Measurements from ENCODE around the gene VTI1A. TPM values are rescaled to one million over a fixed set of nuclear protein-coding genes. Genes with fewer than 3 reads are reported as not detected.
A peak's percentile ranks its signal among the peaks of the same experiment; 100 is the strongest.

Gene VTI1A
- total RNA-seq, 1 donor from 2014 or later = 33.3 TPM

GRCh38 chr10:112775381-112775780 is 328.4 kb downstream of the VTI1A start:
- Histone ChIP-seq H3K4me2 (ENCODE audit: low read length) (no peak overlapping the region), H3K36me3 (ENCODE audit: insufficient read depth, low read length) (no peaks in the 10 kb centered on the region), H2AFZ (ENCODE audit: low read depth, low read length) (no peak overlapping the region), H4K20me1 (ENCODE audit: insufficient read depth, low read length) (no peaks in the 10 kb centered on the region), H3K27ac (ENCODE audit: low read depth, low read length) (no peak overlapping the region), H3K4me1 (ENCODE audit: insufficient read depth, low read length) (peaks cover 3% of the 10 kb centered on the region), H3K4me3 (ENCODE audit: insufficient read depth, low read depth, low read length) (no peak overlapping the region), H3K79me2 (ENCODE audit: insufficient read depth, low read length) (no peaks in the 10 kb centered on the region), H3K27me3 (ENCODE audit: insufficient read depth, low read length) (no peaks in the 10 kb centered on the region), H3K9me3 (ENCODE audit: insufficient read depth, low read depth, low read length) (no peaks in the 10 kb centered on the region), H3K9ac (ENCODE audit: low read length) (no peak overlapping the region)
- FAIRE-seq = peak; percentile 20
- no peak overlapping the region for H3K27ac Mint-ChIP-seq (ENCODE audit: unreplicated experiment)
- peaks cover 7% of the 10 kb centered on the region for H3K36me3 Mint-ChIP-seq (ENCODE audit: low read depth, unreplicated experiment)
- peak; percentile 16 for DNase-seq (ENCODE audit: low read depth)
- H3K27me3 Mint-ChIP-seq (ENCODE audit: low read depth, unreplicated experiment) = no peaks in the 10 kb centered on the region
- TF ChIP-seq, protein P1, sequence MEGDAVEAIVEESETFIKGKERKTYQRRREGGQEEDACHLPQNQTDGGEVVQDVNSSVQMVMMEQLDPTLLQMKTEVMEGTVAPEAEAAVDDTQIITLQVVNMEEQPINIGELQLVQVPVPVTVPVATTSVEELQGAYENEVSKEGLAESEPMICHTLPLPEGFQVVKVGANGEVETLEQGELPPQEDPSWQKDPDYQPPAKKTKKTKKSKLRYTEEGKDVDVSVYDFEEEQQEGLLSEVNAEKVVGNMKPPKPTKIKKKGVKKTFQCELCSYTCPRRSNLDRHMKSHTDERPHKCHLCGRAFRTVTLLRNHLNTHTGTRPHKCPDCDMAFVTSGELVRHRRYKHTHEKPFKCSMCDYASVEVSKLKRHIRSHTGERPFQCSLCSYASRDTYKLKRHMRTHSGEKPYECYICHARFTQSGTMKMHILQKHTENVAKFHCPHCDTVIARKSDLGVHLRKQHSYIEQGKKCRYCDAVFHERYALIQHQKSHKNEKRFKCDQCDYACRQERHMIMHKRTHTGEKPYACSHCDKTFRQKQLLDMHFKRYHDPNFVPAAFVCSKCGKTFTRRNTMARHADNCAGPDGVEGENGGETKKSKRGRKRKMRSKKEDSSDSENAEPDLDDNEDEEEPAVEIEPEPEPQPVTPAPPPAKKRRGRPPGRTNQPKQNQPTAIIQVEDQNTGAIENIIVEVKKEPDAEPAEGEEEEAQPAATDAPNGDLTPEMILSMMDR (IDR thresholded peaks at IDR 0.05; ENCODE audit: insufficient read depth, low read depth, low read length) = peak; percentile 21
- no peak for TF ChIP-seq EZH2 (IDR thresholded peaks at IDR 0.05; ENCODE audit: insufficient read depth, low read length)
- no peak overlapping the region for H3K4me3 Mint-ChIP-seq (ENCODE audit: unreplicated experiment)
- peaks cover 23% of the 10 kb centered on the region for H3K4me1 Mint-ChIP-seq (ENCODE audit: low read depth, unreplicated experiment)
- no peaks in the 10 kb centered on the region for H3K9me3 Mint-ChIP-seq (ENCODE audit: unreplicated experiment)

DNA sequence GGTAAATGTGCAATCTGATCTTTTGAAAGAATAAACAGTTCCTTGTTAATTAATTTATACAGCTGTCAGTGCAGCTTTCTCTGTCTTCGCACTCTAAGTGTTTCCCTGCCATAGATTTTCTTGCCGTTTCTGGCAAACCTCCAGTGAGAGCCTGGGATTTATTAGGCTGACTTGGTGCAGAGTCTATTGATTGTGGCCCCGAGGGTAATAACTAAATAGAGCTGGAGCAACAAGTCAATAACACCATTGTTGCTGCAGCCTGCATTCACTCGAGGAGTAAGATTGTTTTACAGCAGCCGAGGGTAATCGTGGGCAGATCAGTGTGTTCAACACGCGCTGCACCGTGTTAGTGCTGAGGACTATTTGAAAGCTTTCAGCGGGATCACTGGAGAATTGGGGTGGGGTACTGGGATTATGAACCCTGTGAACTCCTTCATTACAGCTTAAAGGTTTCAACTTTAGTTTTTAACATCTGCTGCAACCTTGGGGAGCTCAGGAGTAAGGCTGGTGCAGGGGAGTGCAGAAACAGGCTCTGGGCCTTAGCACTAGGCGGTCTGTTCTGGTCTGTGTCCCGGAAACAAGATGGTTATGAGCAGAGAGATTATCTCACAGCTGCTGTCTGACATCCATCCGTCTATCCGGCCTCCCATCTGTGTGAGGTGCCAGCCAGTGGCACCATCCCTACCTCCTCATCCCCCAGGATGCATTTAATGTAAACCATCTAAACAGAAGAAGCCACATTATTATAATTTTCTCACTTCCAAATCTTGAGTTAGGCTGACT is 329.1 kb downstream of the VTI1A start:
- Mint-ChIP-seq H3K27me3 (ENCODE audit: low read depth, unreplicated experiment) (no peaks in the 10 kb centered on the region), H3K9me3 (ENCODE audit: unreplicated experiment) (no peaks in the 10 kb centered on the region), H3K36me3 (ENCODE audit: low read depth, unreplicated experiment) (peaks cover 7% of the 10 kb centered on the region), H3K4me3 (ENCODE audit: unreplicated experiment) (no peak overlapping the region), H3K4me1 (ENCODE audit: low read depth, unreplicated experiment) (peaks cover 23% of the 10 kb centered on the region), H3K27ac (ENCODE audit: unreplicated experiment) (no peak overlapping the region)
- no peak overlapping the region for H3K4me3 ChIP-seq (ENCODE audit: insufficient read depth, low read depth, low read length)
- no peak overlapping the region for H3K27ac ChIP-seq (ENCODE audit: low read depth, low read length)
- no peak overlapping the region for H2AFZ ChIP-seq (ENCODE audit: low read depth, low read length)
- no peaks in the 10 kb centered on the region for H4K20me1 ChIP-seq (ENCODE audit: insufficient read depth, low read length)
- H3K9ac ChIP-seq (ENCODE audit: low read length) = no peak overlapping the region
- no peaks in the 10 kb centered on the region for H3K27me3 ChIP-seq (ENCODE audit: insufficient read depth, low read length)
- H3K36me3 ChIP-seq (ENCODE audit: insufficient read depth, low read length) = no peaks in the 10 kb centered on the region
- no peak for DNase-seq (ENCODE audit: low read depth)
- no peak for FAIRE-seq
- H3K9me3 ChIP-seq (ENCODE audit: insufficient read depth, low read depth, low read length) = no peaks in the 10 kb centered on the region
- peaks cover 3% of the 10 kb centered on the region for H3K4me1 ChIP-seq (ENCODE audit: insufficient read depth, low read length)
- no peaks in the 10 kb centered on the region for H3K79me2 ChIP-seq (ENCODE audit: insufficient read depth, low read length)
- no peak overlapping the region for H3K4me2 ChIP-seq (ENCODE audit: low read length)
- TF ChIP-seq EZH2 (IDR thresholded peaks at IDR 0.05; ENCODE audit: insufficient read depth, low read length) = no peak
- TF ChIP-seq, protein P1 (IDR thresholded peaks at IDR 0.05; ENCODE audit: insufficient read depth, low read depth, low read length) = no peak

GRCh38 chr10:112778579-112778978 is 331.6 kb downstream of the VTI1A start:
- H3K4me1 Mint-ChIP-seq (ENCODE audit: low read depth, unreplicated experiment) = peaks cover 23% of the 10 kb centered on the region
- H3K4me2 ChIP-seq (ENCODE audit: low read length) = peak overlapping the region; percentile 32
- FAIRE-seq = peak; percentile 54

More at GRCh38 chr10:112778579-112778978, 331.6 kb downstream of the VTI1A start:
- no peaks in the 10 kb centered on the region for H3K27me3 Mint-ChIP-seq (ENCODE audit: low read depth, unreplicated experiment)
- peaks cover 3% of the 10 kb centered on the region for H3K4me1 ChIP-seq (ENCODE audit: insufficient read depth, low read length)
- no peaks in the 10 kb centered on the region for H4K20me1 ChIP-seq (ENCODE audit: insufficient read depth, low read length)
- no peaks in the 10 kb centered on the region for H3K79me2 ChIP-seq (ENCODE audit: insufficient read depth, low read length)
- no peak overlapping the region for H3K27ac Mint-ChIP-seq (ENCODE audit: unreplicated experiment)
- peaks cover 11% of the 10 kb centered on the region for H3K36me3 Mint-ChIP-seq (ENCODE audit: low read depth, unreplicated experiment)
- H3K36me3 ChIP-seq (ENCODE audit: insufficient read depth, low read length) = no peaks in the 10 kb centered on the region
- H3K9me3 Mint-ChIP-seq (ENCODE audit: unreplicated experiment) = no peaks in the 10 kb centered on the region
- no peak overlapping the region for H3K4me3 Mint-ChIP-seq (ENCODE audit: unreplicated experiment)
- DNase-seq (ENCODE audit: low read depth) = peak; percentile 62
- H3K9ac ChIP-seq (ENCODE audit: low read length) = no peak overlapping the region
- no peak overlapping the region for H2AFZ ChIP-seq (ENCODE audit: low read depth, low read length)
- H3K27me3 ChIP-seq (ENCODE audit: insufficient read depth, low read length) = no peaks in the 10 kb centered on the region
- H3K27ac ChIP-seq (ENCODE audit: low read depth, low read length) = no peak overlapping the region
- no peak for TF ChIP-seq EZH2 (IDR thresholded peaks at IDR 0.05; ENCODE audit: insufficient read depth, low read length)
- TF ChIP-seq, protein P1 (IDR thresholded peaks at IDR 0.05; ENCODE audit: insufficient read depth, low read depth, low read length) = no peak
- H3K4me3 ChIP-seq (ENCODE audit: insufficient read depth, low read depth, low read length) = no peak overlapping the region
- H3K9me3 ChIP-seq (ENCODE audit: insufficient read depth, low read depth, low read length) = no peaks in the 10 kb centered on the region

All from astrocyte (in vitro differentiated cells and primary cell).